NB4 (cell line): ENCODE measurements around the gene UBA7.

Experiments used
- TF ChIP-seq, protein P1 (sequence below): IDR thresholded peaks from one replicate; pipeline ENCODE4 v1.5.1; 2012; ENCODE audit warnings: low read depth, low read length
- TF ChIP-seq, protein P2 (sequence below): IDR thresholded peaks from 2 replicates; pipeline ENCODE4 v1.6.1; 2011; ENCODE audit warnings: low read depth, low read length

DNA sequence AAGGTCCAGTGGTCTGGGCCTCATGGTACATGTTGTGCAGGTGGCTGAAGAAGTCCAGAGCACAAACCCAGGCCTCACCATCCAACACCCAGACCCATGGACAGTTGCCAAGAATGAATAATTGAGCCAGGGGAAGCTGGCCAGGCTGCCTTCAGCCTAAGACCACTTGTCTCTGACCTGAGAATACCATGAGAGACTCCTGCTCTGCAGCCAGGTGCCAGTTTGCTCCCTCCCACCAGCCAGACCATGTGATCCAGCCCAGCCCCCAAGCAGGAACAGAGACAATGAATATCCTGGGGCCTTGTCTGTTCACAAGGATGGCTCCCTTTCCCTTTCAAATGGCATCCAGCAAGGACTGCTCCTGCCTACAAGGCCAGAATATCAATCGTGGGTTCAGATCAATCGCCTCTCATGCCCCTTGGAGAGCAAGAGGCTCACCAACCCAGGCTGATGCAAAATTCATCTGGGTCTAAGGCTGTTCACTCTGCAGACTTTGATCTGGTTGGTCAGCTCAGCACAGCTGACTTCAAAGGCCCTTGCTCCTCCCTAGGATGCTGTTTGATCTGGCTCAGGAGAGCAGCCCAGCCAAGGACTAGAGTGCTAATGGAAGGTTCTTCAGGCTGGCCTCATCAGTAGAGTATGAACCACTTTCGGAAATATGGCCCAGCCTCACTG, 29.2 kb upstream of the UBA7 start:
- TF ChIP-seq, protein P1, sequence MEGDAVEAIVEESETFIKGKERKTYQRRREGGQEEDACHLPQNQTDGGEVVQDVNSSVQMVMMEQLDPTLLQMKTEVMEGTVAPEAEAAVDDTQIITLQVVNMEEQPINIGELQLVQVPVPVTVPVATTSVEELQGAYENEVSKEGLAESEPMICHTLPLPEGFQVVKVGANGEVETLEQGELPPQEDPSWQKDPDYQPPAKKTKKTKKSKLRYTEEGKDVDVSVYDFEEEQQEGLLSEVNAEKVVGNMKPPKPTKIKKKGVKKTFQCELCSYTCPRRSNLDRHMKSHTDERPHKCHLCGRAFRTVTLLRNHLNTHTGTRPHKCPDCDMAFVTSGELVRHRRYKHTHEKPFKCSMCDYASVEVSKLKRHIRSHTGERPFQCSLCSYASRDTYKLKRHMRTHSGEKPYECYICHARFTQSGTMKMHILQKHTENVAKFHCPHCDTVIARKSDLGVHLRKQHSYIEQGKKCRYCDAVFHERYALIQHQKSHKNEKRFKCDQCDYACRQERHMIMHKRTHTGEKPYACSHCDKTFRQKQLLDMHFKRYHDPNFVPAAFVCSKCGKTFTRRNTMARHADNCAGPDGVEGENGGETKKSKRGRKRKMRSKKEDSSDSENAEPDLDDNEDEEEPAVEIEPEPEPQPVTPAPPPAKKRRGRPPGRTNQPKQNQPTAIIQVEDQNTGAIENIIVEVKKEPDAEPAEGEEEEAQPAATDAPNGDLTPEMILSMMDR = no peak
- TF ChIP-seq, protein P2, sequence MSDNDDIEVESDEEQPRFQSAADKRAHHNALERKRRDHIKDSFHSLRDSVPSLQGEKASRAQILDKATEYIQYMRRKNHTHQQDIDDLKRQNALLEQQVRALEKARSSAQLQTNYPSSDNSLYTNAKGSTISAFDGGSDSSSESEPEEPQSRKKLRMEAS = no peak
